Large intestine (tissue), 3 donors: ENCODE results near the gene MINDY4. TPM values are rescaled to one million over a fixed set of nuclear protein-coding genes. Genes with fewer than 3 reads are reported as not detected.

Experiments
- DNase-seq, 2 donors: peaks; one replicate each; pipeline versions ENCODE4 v3.0.0 to v3.0.0-alpha.2; 2013
- H3K27ac ChIP-seq: one replicate; pipeline ENCODE4 v1.5.1; 2013; ENCODE audit warnings: low read length
- H3K27me3 ChIP-seq: 2 replicates; pipeline ENCODE4 v1.6.1; 2013; ENCODE audit warnings: low read length; ENCODE audit not compliant: control insufficient read depth, insufficient read depth
- H3K36me3 ChIP-seq: 2 replicates; pipeline ENCODE4 v1.6.1; 2013; ENCODE audit warnings: low read length; ENCODE audit not compliant: control insufficient read depth, insufficient read depth
- H3K4me1 ChIP-seq: one replicate; pipeline ENCODE4 v1.6.1; 2013; ENCODE audit warnings: low read length; ENCODE audit not compliant: control insufficient read depth, insufficient read depth
- H3K4me3 ChIP-seq: one replicate; pipeline ENCODE4 v1.5.1; 2013; ENCODE audit warnings: low read length
- H3K9me3 ChIP-seq: one replicate; pipeline ENCODE4 v1.6.1; 2013; ENCODE audit warnings: mild to moderate bottlenecking, low read depth, low read length, moderate library complexity; ENCODE audit not compliant: control insufficient read depth
- WGBS: methylation state at CpG from one replicate; pipeline ENCODE4 v1.1.5; 2013; ENCODE audit warnings: low lambda C conversion rate; ENCODE audit not compliant: insufficient coverage; 5-methylcytosine and 5-hydroxymethylcytosine counted together
- polyA plus RNA-seq: library from polyadenylated mRNA; unstranded; fragments of 120-200 nt; gene quantifications from one replicate; pipeline ENCODE4 v1.2.1, GENCODE V29; 2013

The MINDY4 gene
- polyA plus RNA-seq, 1 donor = 12.3 TPM

GRCh38 chr7:30920584-30921539 lies 149.6 kb downstream of the MINDY4 start:
- no peaks in the 10 kb centered on the region for H3K9me3 ChIP-seq
- no peak overlapping the region for H3K4me3 ChIP-seq
- no peaks in the 10 kb centered on the region for H3K27me3 ChIP-seq
- peaks cover 33% of the 10 kb centered on the region for H3K36me3 ChIP-seq
- DNase-seq = no peak
- H3K4me1 ChIP-seq = peaks cover 11% of the 10 kb centered on the region
- WGBS = 67% methylated on average over 1 of the region's 9 CpGs
- H3K27ac ChIP-seq = no peak overlapping the region

GRCh38 chr7:30921540-30922401 lies 150.6 kb downstream of the MINDY4 start:
- peaks cover 41% of the 10 kb centered on the region for H3K36me3 ChIP-seq
- H3K4me3 ChIP-seq = no peak overlapping the region
- no peaks in the 10 kb centered on the region for H3K9me3 ChIP-seq
- WGBS = no CpG with 5 or more reads among the region's 19 CpGs
- no peaks in the 10 kb centered on the region for H3K27me3 ChIP-seq
- H3K4me1 ChIP-seq = peaks cover 6% of the 10 kb centered on the region
- no peak overlapping the region for H3K27ac ChIP-seq
- no peak for DNase-seq

GRCh38 chr7:30922596-30922995 lies 151.4 kb downstream of the MINDY4 start:
- Histone ChIP-seq H3K27me3 (no peaks in the 10 kb centered on the region), H3K9me3 (peaks cover 2% of the 10 kb centered on the region), H3K4me1 (peaks cover 3% of the 10 kb centered on the region), H3K36me3 (peaks cover 41% of the 10 kb centered on the region), H3K27ac (no peak overlapping the region), H3K4me3 (no peak overlapping the region)
- DNase-seq = no peak
- WGBS = no CpG with 5 or more reads among the region's 9 CpGs

- no peak overlapping the region for H3K27ac ChIP-seq
- DNase-seq = no peak
- H3K36me3 ChIP-seq = peaks cover 41% of the 10 kb centered on the region
Measured at GRCh38 chr7:30923009-30923773, 152.0 kb downstream of the MINDY4 start.

GRCh38 chr7:30923774-30924413 lies 152.7 kb downstream of the MINDY4 start:
- H3K9me3 ChIP-seq = peaks cover 2% of the 10 kb centered on the region
- peaks cover 3% of the 10 kb centered on the region for H3K4me1 ChIP-seq
- H3K4me3 ChIP-seq = no peak overlapping the region
- H3K27me3 ChIP-seq = no peaks in the 10 kb centered on the region
- DNase-seq = no peak
- no peak overlapping the region for H3K27ac ChIP-seq
- no CpG with 5 or more reads among the region's 13 CpGs for WGBS
- H3K36me3 ChIP-seq = peaks cover 41% of the 10 kb centered on the region

More at GRCh38 chr7:30923009-30923773, 152.0 kb downstream of the MINDY4 start:
- no peak overlapping the region for H3K4me3 ChIP-seq
- H3K9me3 ChIP-seq = peaks cover 2% of the 10 kb centered on the region
- WGBS = no CpG with 5 or more reads among the region's 19 CpGs
- no peaks in the 10 kb centered on the region for H3K27me3 ChIP-seq
- H3K4me1 ChIP-seq = peaks cover 3% of the 10 kb centered on the region

- Histone ChIP-seq H3K36me3 (peaks cover 41% of the 10 kb centered on the region), H3K27me3 (no peaks in the 10 kb centered on the region), H3K27ac (no peak overlapping the region), H3K4me3 (no peak overlapping the region), H3K4me1 (peaks cover 3% of the 10 kb centered on the region), H3K9me3 (peaks cover 2% of the 10 kb centered on the region)
- no peak for DNase-seq
Measured at GRCh38 chr7:30924624-30925023, 153.4 kb downstream of the MINDY4 start.

- Histone ChIP-seq H3K4me1 (peaks cover 3% of the 10 kb centered on the region), H3K9me3 (peaks cover 2% of the 10 kb centered on the region), H3K27ac (no peak overlapping the region), H3K36me3 (peaks cover 41% of the 10 kb centered on the region), H3K4me3 (no peak overlapping the region), H3K27me3 (no peaks in the 10 kb centered on the region)
- no CpG with 5 or more reads among the region's 2 CpGs for WGBS
- no peak for DNase-seq
Measured at GRCh38 chr7:30925117-30925516, 153.9 kb downstream of the MINDY4 start.

GRCh38 chr7:30925913-30926312 lies 154.7 kb downstream of the MINDY4 start:
- H3K9me3 ChIP-seq = peaks cover 2% of the 10 kb centered on the region
- peaks cover 2% of the 10 kb centered on the region for H3K4me1 ChIP-seq
- no peak overlapping the region for H3K4me3 ChIP-seq
- no peaks in the 10 kb centered on the region for H3K27me3 ChIP-seq
- peaks cover 39% of the 10 kb centered on the region for H3K36me3 ChIP-seq
- no peak for DNase-seq
- no peak overlapping the region for H3K27ac ChIP-seq
- 100% methylated on average over 1 of the region's 5 CpGs for WGBS

- Histone ChIP-seq H3K4me3 (no peak overlapping the region), H3K9me3 (peaks cover 2% of the 10 kb centered on the region), H3K4me1 (no peaks in the 10 kb centered on the region), H3K27me3 (no peaks in the 10 kb centered on the region), H3K27ac (no peak overlapping the region), H3K36me3 (peaks cover 39% of the 10 kb centered on the region)
- DNase-seq = no peak
- WGBS = 60% methylated on average over 1 of the region's 5 CpGs
Measured at GRCh38 chr7:30926313-30926712, 155.1 kb downstream of the MINDY4 start.
